ENCODE measurements around the gene ZBTB3. TPM values are rescaled to one million over a fixed set of nuclear protein-coding genes. Genes with fewer than 3 reads are reported as not detected.
A peak's percentile ranks its signal among the peaks of the same experiment; 100 is the strongest.

The ZBTB3 gene
- total and polyA plus RNA-seq, 2 donors (not counting 3 experiments of a cell fraction or from before 2014, with no cell fraction given), result 3.7 to 6.9 TPM

GRCh38 chr11:62724171-62724570 is 29.8 kb downstream of the ZBTB3 start:
- no peak for FAIRE-seq
- BruUV-seq (replicated peaks), result no TSS peak
- dilution Hi-C loops (cut with MboI; ENCODE audit: extremely low pct_ligation_motif_present, low sequenced_read_pairs), result no loop called here

More at GRCh38 chr11:62724171-62724570, 29.8 kb downstream of the ZBTB3 start:
- DNase-seq (ENCODE audit: low read depth, low spot score), result no peak
- peaks cover 72% of the 10 kb centered on the region for H3K79me2 ChIP-seq (ENCODE audit: control insufficient read depth, insufficient read depth, low read length)
- H3K9me1 ChIP-seq (replicated peaks; ENCODE audit: control insufficient read depth, extremely low read depth, insufficient read depth, low read length), result no peaks in the 10 kb centered on the region
- no peak overlapping the region for H3K27ac ChIP-seq (ENCODE audit: insufficient read depth, low read depth, low read length)
- H4K20me1 ChIP-seq (replicated peaks; ENCODE audit: control insufficient read depth, extremely low read depth, insufficient read depth, low read length), result no peaks in the 10 kb centered on the region
- H3K4me3 ChIP-seq (replicated peaks in 1 of 3; ENCODE audit: insufficient read depth in 1 of 3, low read depth in 1 of 3, low read length in 3 of 3), result peak overlapping the region in 1 of 3 experiments; percentile 94
- intact Hi-C loops (cut with micrococcal nuclease), result no loop called here
- ChIA-PET POLR2A (no interaction called here), CTCF (interaction anchor here (1.0 to 1.5 kb wide), 2 partner anchors 11 to 31 kb away, joined by 3 to 4 read pairs; no protein-coding TSS in a partner anchor)
- no peaks in the 10 kb centered on the region for H3K27me3 ChIP-seq (ENCODE audit: control insufficient read depth in 2 of 2, insufficient read depth in 2 of 2, low read length in 2 of 2)
- H3K9me3 ChIP-seq (replicated peaks; ENCODE audit: control insufficient read depth, insufficient read depth, low read length), result no peaks in the 10 kb centered on the region
- H2AFZ ChIP-seq (ENCODE audit: low read depth, low read length), result no peak overlapping the region
- peak overlapping the region; percentile 90 for H3K4me2 ChIP-seq (ENCODE audit: insufficient read depth, low read length)
- TF ChIP-seq POLR2A (IDR thresholded peaks at IDR 0.05; ENCODE audit: low read depth, low read length) (no peak), POLR2AphosphoS5 (IDR thresholded peaks at IDR 0.05; ENCODE audit: insufficient read depth, low read depth, low read length) (no peak), FOS (IDR thresholded peaks at IDR 0.05; ENCODE audit: borderline replicate concordance, insufficient read depth, low read length) (no peak), GATA2 (IDR thresholded peaks at IDR 0.05; ENCODE audit: insufficient read depth, insufficient read length, low read depth, low read length) (no peak), MAX (IDR thresholded peaks at IDR 0.05; ENCODE audit: insufficient read depth, insufficient read length) (no peak), MYC (IDR thresholded peaks at IDR 0.05; ENCODE audit: low read depth, low read length) (no peak), JUN (IDR thresholded peaks at IDR 0.05; ENCODE audit: borderline replicate concordance, insufficient read depth, insufficient read length, low read depth) (no peak), EZH2 (IDR thresholded peaks at IDR 0.05; ENCODE audit: borderline replicate concordance, low read depth, low read length, severe bottlenecking) (no peak), CTCF (IDR thresholded peaks at IDR 0.05; ENCODE audit: extremely low read depth in 1 of 2, insufficient read depth in 1 of 2, low read depth in 1 of 2, low read length in 2 of 2) (no peak)
- peak overlapping the region; percentile 59 for H3K9ac ChIP-seq (replicated peaks; ENCODE audit: extremely low read depth, insufficient read depth, low read length)
- peaks cover 28 to 37% of the 10 kb centered on the region in 2 experiments for H3K36me3 ChIP-seq (ENCODE audit: control insufficient read depth in 2 of 2, extremely low read depth in 1 of 2, insufficient read depth in 2 of 2, low read length in 2 of 2)
- peaks cover 11% of the 10 kb centered on the region for H3K4me1 ChIP-seq (ENCODE audit: control insufficient read depth, extremely low read depth, insufficient read depth, low read length)
